Left lung (tissue), 10 donors: ENCODE data around the gene COL4A2. TPM values are rescaled to one million over a fixed set of nuclear protein-coding genes. Genes with fewer than 3 reads are reported as not detected.

Experiments used
- ATAC-seq: fragments of 200-7000 bp; cut with Tn5 transposase; one replicate; pipeline ENCODE4 v1.9.1; 2020; ENCODE audit warnings: moderate library complexity
- DNase-seq, 4 donors: peaks; one replicate each; pipeline ENCODE4 v3.0.0-alpha.2; 2013 to 2020
- H3K27ac ChIP-seq, 2 donors: fragments of 200-600 bp; sonication (generic) in 1 of 2; one replicate each; pipeline versions ENCODE4 v1.5.0 to v1.8.0; 2020 to 2021
- H3K27me3 ChIP-seq, 2 donors: fragments of 200-600 bp; sonication (generic) in 1 of 2; one replicate each; pipeline versions ENCODE4 v1.5.0 to v1.8.0; 2020 to 2021
- H3K36me3 ChIP-seq, 2 donors: fragments of 200-600 bp; sonication (generic) in 1 of 2; one replicate each; pipeline versions ENCODE4 v1.5.0 to v1.8.0; 2020 to 2021
- H3K4me1 ChIP-seq, 2 donors: fragments of 200-600 bp; one replicate each; pipeline ENCODE4 v1.8.0; 2021
- H3K4me3 ChIP-seq, 2 donors: fragments of 200-600 bp; sonication (generic) in 1 of 2; one replicate each; pipeline versions ENCODE4 v1.5.0 to v1.8.0; 2020 to 2021; ENCODE audit warnings: mild to moderate bottlenecking in 1 of 2
- H3K9me3 ChIP-seq, 2 donors: fragments of 200-600 bp; sonication (generic) in 1 of 2; one replicate each; pipeline versions ENCODE4 v1.5.0 to v1.8.0; 2020 to 2021
- CTCF ChIP-seq, 2 donors: fragments of 200-600 bp; sonication (generic) in 1 of 2; IDR thresholded peaks; one replicate each; pipeline versions ENCODE4 v1.5.0 to v1.8.0; 2021; ENCODE audit warnings: antibody characterized with exemption in 2 of 2
- intact Hi-C, 2 donors: fragments of 100-400 bp; cut with DNase I; formaldehyde crosslinking; loops; one replicate each; pipeline versions ENCODE4 v1.11.2 to v1.14.2; 2022
- polyA plus RNA-seq, 6 donors: library from polyadenylated mRNA; unstranded; fragments of 120-200 nt; gene quantifications; one replicate each; pipeline ENCODE4 v1.2.1, GENCODE V29; 2013; ENCODE audit not compliant: insufficient read length in 6 of 6
- total RNA-seq, 2 donors: library from RNA; stranded (reverse); fragmentation: NEBNext Ultra II Directional; extraction: Animal tissue kit (Norgen Biotek cat#: 25700); gene quantifications; one replicate each; pipeline ENCODE4 v1.2.1, GENCODE V29; 2021
- donor health status: DM: no; HTN: yes; CAD: no.
- donor health status: DM: no; HTN: no; CAD: no.

Gene COL4A2
- total and polyA plus RNA-seq, 8 donors = 307 to 638 (median 395) TPM

- H3K36me3 ChIP-seq = no peaks in the 10 kb centered on the region
- no peak for DNase-seq
- TF ChIP-seq CTCF (IDR thresholded peaks at IDR 0.05) = no peak
- intact Hi-C loops = no loop called here
- no peaks in the 10 kb centered on the region for H3K9me3 ChIP-seq
- peaks cover 8 to 42% of the 10 kb centered on the region in 2 donors for H3K4me1 ChIP-seq
- H3K27me3 ChIP-seq = no peaks in the 10 kb centered on the region
- ATAC-seq = no peak
- no peak overlapping the region for H3K27ac ChIP-seq
- H3K4me3 ChIP-seq = no peak overlapping the region
These were observed 242.1 kb downstream of the COL4A2 start for GRCh38 chr13:110548891-110549794.

GRCh38 chr13:110549795-110550160 lies 242.7 kb downstream of the COL4A2 start:
- ATAC-seq (no peak), DNase-seq (no peak)
- Histone ChIP-seq H3K4me3 (no peak overlapping the region), H3K36me3 (no peaks in the 10 kb centered on the region), H3K27me3 (no peaks in the 10 kb centered on the region), H3K27ac (no peak overlapping the region), H3K9me3 (no peaks in the 10 kb centered on the region), H3K4me1 (peaks cover 8 to 48% of the 10 kb centered on the region in 2 donors)
- intact Hi-C loops = no loop called here
- no peak for TF ChIP-seq CTCF (IDR thresholded peaks at IDR 0.05)

- intact Hi-C loops = no loop called here
- no peaks in the 10 kb centered on the region for H3K36me3 ChIP-seq
- no peak for ATAC-seq
- no peaks in the 10 kb centered on the region for H3K27me3 ChIP-seq
- TF ChIP-seq CTCF (IDR thresholded peaks at IDR 0.05) = no peak
- H3K4me1 ChIP-seq = peaks cover 13 to 51% of the 10 kb centered on the region in 2 donors
- no peak overlapping the region for H3K4me3 ChIP-seq
- no peak overlapping the region for H3K27ac ChIP-seq
- no peak for DNase-seq
- no peaks in the 10 kb centered on the region for H3K9me3 ChIP-seq
These were observed 244.2 kb downstream of the COL4A2 start for GRCh38 chr13:110551284-110551683.

GRCh38 chr13:110552767-110553166 lies 245.7 kb downstream of the COL4A2 start:
- ATAC-seq (no peak), DNase-seq (no peak)
- Histone ChIP-seq H3K4me1 (peaks cover 13 to 51% of the 10 kb centered on the region in 2 donors), H3K36me3 (peaks cover 0 to 15% of the 10 kb centered on the region in 2 donors), H3K27me3 (no peaks in the 10 kb centered on the region), H3K9me3 (no peaks in the 10 kb centered on the region), H3K27ac (no peak overlapping the region), H3K4me3 (no peak overlapping the region)
- intact Hi-C loops = no loop called here
- no peak for TF ChIP-seq CTCF (IDR thresholded peaks at IDR 0.05)

- intact Hi-C loops = no loop called here
- TF ChIP-seq CTCF (IDR thresholded peaks at IDR 0.05) = no peak
These were observed 246.3 kb downstream of the COL4A2 start for GRCh38 chr13:110553417-110553816.

More at GRCh38 chr13:110553417-110553816, 246.3 kb downstream of the COL4A2 start:
- no peaks in the 10 kb centered on the region for H3K27me3 ChIP-seq
- ATAC-seq = no peak
- no peaks in the 10 kb centered on the region for H3K9me3 ChIP-seq
- peaks cover 13 to 54% of the 10 kb centered on the region in 2 donors for H3K4me1 ChIP-seq
- no peak overlapping the region for H3K4me3 ChIP-seq
- no peak overlapping the region for H3K27ac ChIP-seq
- DNase-seq = no peak
- peaks cover 0 to 17% of the 10 kb centered on the region in 2 donors for H3K36me3 ChIP-seq
